ENCODE measurements around the gene ARHGEF11.

ARHGEF11 gene

GRCh38 chr1:157080714-157081113, 35.2 kb upstream of the ARHGEF11 start:
- ATAC-seq (ENCODE audit: insufficient read depth, low read depth) (no peak), DNase-seq (no peak)
- no peak overlapping the region for H3K4me3 ChIP-seq (ENCODE audit: low read depth in 1 of 2, low read length in 2 of 2)
- H4K20me1 ChIP-seq (ENCODE audit: insufficient read depth, low read length), result no peaks in the 10 kb centered on the region
- no peak overlapping the region for H3K27ac ChIP-seq (ENCODE audit: low read length)
- no peaks in the 10 kb centered on the region for H3K9me3 ChIP-seq (ENCODE audit: insufficient read depth, low read length, severe bottlenecking)
- TF ChIP-seq CTCF (IDR thresholded peaks at IDR 0.05; ENCODE audit: borderline replicate concordance, extremely low read depth, low read length, poor library complexity, severe bottlenecking) (no peak), EZH2 (IDR thresholded peaks at IDR 0.05; ENCODE audit: borderline replicate concordance, low read depth, low read length, severe bottlenecking) (no peak)
- no peaks in the 10 kb centered on the region for H3K79me2 ChIP-seq (ENCODE audit: insufficient read depth, low read length)
- peaks cover 17% of the 10 kb centered on the region for H3K27me3 ChIP-seq (ENCODE audit: insufficient read depth, low read length, poor library complexity)
- no peak overlapping the region for H3K9ac ChIP-seq (ENCODE audit: low read depth, low read length)
- H3K4me1 ChIP-seq (ENCODE audit: insufficient read depth, low read length), result no peaks in the 10 kb centered on the region
- no peak overlapping the region for H2AFZ ChIP-seq (ENCODE audit: low read depth, low read length)
- H3K4me2 ChIP-seq (ENCODE audit: insufficient read depth, low read length), result no peak overlapping the region
- H3K36me3 ChIP-seq (ENCODE audit: insufficient read depth, low read length), result no peaks in the 10 kb centered on the region

- no peaks in the 10 kb centered on the region for H4K20me1 ChIP-seq (ENCODE audit: insufficient read depth, low read length)
- DNase-seq (no peak), ATAC-seq (ENCODE audit: insufficient read depth, low read depth) (no peak)
- no peak for TF ChIP-seq CTCF (IDR thresholded peaks at IDR 0.05; ENCODE audit: borderline replicate concordance, extremely low read depth, low read length, poor library complexity, severe bottlenecking)
- no peak for TF ChIP-seq EZH2 (IDR thresholded peaks at IDR 0.05; ENCODE audit: borderline replicate concordance, low read depth, low read length, severe bottlenecking)
- no peak overlapping the region for H3K4me2 ChIP-seq (ENCODE audit: insufficient read depth, low read length)
- H2AFZ ChIP-seq (ENCODE audit: low read depth, low read length), result no peak overlapping the region
- H3K27me3 ChIP-seq (ENCODE audit: insufficient read depth, low read length, poor library complexity), result peaks cover 14% of the 10 kb centered on the region
- no peak overlapping the region for H3K27ac ChIP-seq (ENCODE audit: low read length)
- H3K9me3 ChIP-seq (ENCODE audit: insufficient read depth, low read length, severe bottlenecking), result no peaks in the 10 kb centered on the region
- H3K36me3 ChIP-seq (ENCODE audit: insufficient read depth, low read length), result no peaks in the 10 kb centered on the region
- H3K79me2 ChIP-seq (ENCODE audit: insufficient read depth, low read length), result no peaks in the 10 kb centered on the region
- H3K9ac ChIP-seq (ENCODE audit: low read depth, low read length), result no peak overlapping the region
- H3K4me1 ChIP-seq (ENCODE audit: insufficient read depth, low read length), result no peaks in the 10 kb centered on the region
- H3K4me3 ChIP-seq (ENCODE audit: low read depth in 1 of 2, low read length in 2 of 2), result no peak overlapping the region
These were observed 31.9 kb upstream of the ARHGEF11 start for GRCh38 chr1:157077394-157077793.

- Histone ChIP-seq H3K27me3 (ENCODE audit: insufficient read depth, low read length, poor library complexity) (peaks cover 21% of the 10 kb centered on the region), H3K36me3 (ENCODE audit: insufficient read depth, low read length) (no peaks in the 10 kb centered on the region), H3K79me2 (ENCODE audit: insufficient read depth, low read length) (no peaks in the 10 kb centered on the region), H3K4me2 (ENCODE audit: insufficient read depth, low read length) (no peak overlapping the region), H3K9ac (ENCODE audit: low read depth, low read length) (no peak overlapping the region), H2AFZ (ENCODE audit: low read depth, low read length) (no peak overlapping the region), H3K4me3 (ENCODE audit: low read depth in 1 of 2, low read length in 2 of 2) (no peak overlapping the region), H3K9me3 (ENCODE audit: insufficient read depth, low read length, severe bottlenecking) (no peaks in the 10 kb centered on the region), H3K4me1 (ENCODE audit: insufficient read depth, low read length) (no peaks in the 10 kb centered on the region), H3K27ac (ENCODE audit: low read length) (no peak overlapping the region), H4K20me1 (ENCODE audit: insufficient read depth, low read length) (no peaks in the 10 kb centered on the region)
- DNase-seq, result peak; percentile 32
- ATAC-seq (ENCODE audit: insufficient read depth, low read depth), result no peak
- TF ChIP-seq EZH2 (IDR thresholded peaks at IDR 0.05; ENCODE audit: borderline replicate concordance, low read depth, low read length, severe bottlenecking) (no peak), CTCF (IDR thresholded peaks at IDR 0.05; ENCODE audit: borderline replicate concordance, extremely low read depth, low read length, poor library complexity, severe bottlenecking) (peak; percentile 55)
These were observed 28.6 kb upstream of the ARHGEF11 start for GRCh38 chr1:157073944-157074685.

Data from DND-41 (cell line).